ENCODE data around the gene ZNF682. TPM values are rescaled to one million over a fixed set of nuclear protein-coding genes. Genes with fewer than 3 reads are reported as not detected.

ZNF682 gene
- total and polyA plus RNA-seq, 8 donors, result 1.3 to 7.3 (median 3.0) TPM

DNA sequence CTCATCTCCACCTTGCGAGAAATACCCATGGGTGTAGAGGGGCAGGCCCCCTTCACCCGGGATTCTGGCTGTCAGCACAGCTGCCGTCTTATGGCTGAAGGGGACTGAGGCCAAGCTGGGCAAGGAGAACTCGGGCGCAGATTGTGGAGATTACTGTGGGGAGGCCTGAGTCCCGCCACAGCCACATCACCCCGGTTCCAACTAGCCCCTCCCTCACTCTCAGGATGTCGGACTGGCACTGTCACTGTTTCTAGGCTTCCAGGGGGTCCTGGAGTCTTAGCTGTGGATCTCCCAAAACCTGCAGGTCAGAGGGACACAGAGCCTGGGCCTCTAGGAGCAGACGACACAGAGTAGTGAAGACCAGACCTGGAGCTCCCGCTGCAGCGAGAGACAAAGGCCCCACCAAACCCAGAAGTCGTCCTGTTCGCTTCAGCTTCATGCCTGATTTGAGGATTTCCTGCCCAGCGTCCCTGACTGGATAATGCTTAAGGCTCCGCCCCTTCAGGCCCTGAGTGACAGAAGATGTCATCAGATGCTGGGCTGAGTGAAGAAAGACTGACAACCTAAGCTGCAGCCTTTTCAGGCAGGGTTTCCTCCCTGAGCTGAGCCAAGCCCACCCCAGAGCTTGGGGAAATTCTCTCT, 82.8 kb downstream of the ZNF682 start:
- no peak overlapping the region for H3K27ac ChIP-seq
- H3K4me3 ChIP-seq, result no peak overlapping the region
- no peaks in the 10 kb centered on the region for H3K36me3 ChIP-seq
- ATAC-seq (no peak), DNase-seq (no peak), FAIRE-seq (no peak)
- H3K27me3 ChIP-seq, result no peaks in the 10 kb centered on the region
- TF ChIP-seq, protein P1, sequence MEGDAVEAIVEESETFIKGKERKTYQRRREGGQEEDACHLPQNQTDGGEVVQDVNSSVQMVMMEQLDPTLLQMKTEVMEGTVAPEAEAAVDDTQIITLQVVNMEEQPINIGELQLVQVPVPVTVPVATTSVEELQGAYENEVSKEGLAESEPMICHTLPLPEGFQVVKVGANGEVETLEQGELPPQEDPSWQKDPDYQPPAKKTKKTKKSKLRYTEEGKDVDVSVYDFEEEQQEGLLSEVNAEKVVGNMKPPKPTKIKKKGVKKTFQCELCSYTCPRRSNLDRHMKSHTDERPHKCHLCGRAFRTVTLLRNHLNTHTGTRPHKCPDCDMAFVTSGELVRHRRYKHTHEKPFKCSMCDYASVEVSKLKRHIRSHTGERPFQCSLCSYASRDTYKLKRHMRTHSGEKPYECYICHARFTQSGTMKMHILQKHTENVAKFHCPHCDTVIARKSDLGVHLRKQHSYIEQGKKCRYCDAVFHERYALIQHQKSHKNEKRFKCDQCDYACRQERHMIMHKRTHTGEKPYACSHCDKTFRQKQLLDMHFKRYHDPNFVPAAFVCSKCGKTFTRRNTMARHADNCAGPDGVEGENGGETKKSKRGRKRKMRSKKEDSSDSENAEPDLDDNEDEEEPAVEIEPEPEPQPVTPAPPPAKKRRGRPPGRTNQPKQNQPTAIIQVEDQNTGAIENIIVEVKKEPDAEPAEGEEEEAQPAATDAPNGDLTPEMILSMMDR (IDR thresholded peaks at IDR 0.05), result no peak
- H3K9me3 ChIP-seq, result no peaks in the 10 kb centered on the region
- intact Hi-C loops (cut with DNase I), result loop anchor here in 1 of 3 donors (10.0 kb wide), 1 partner anchor 422 kb away; the partner anchor contains the start of gene CILP2
- WGBS, 2 donors, result 62 to 63% methylated on average over 14 to 15 of the region's 15 CpGs
- no peaks in the 10 kb centered on the region for H3K4me1 ChIP-seq

DNA sequence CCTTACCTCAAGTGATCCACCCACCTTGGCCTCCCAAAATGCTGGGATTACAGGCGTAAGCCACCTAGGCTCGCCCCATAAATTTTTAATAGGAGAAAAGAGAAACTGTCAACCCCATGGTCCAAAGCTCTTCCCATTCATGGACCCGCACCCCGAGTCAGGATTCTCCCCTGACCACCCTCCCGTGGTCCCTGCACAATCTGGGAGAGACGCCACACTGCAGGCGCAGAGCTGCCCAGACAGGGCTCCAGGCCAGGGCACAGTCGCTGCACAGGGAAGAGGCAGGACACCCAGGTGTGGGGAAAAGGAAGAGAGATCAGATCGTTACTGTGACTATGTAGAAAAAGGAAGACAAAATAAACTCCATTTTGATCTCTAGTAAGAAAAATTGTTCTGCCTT, 84.1 kb downstream of the ZNF682 start:
- intact Hi-C loops (cut with DNase I), result loop anchor here in 1 of 3 donors (10.0 kb wide), 1 partner anchor 420 kb away; the partner anchor contains the start of gene CILP2

More for the DNA sequence above, 84.1 kb downstream of the ZNF682 start:
- FAIRE-seq (no peak), DNase-seq (no peak), ATAC-seq (no peak)
- 77 to 81% methylated on average over 9 of the region's 9 CpGs for WGBS, 2 donors
- Histone ChIP-seq H3K9me3 (no peaks in the 10 kb centered on the region), H3K27ac (no peak overlapping the region), H3K4me3 (no peak overlapping the region), H3K4me1 (no peaks in the 10 kb centered on the region), H3K27me3 (no peaks in the 10 kb centered on the region), H3K36me3 (no peaks in the 10 kb centered on the region)
- TF ChIP-seq, protein P1 (IDR thresholded peaks at IDR 0.05), result no peak

Other genes with a start within 250 kb of the ZNF682 start
- gene ZNF506, start 217.8 kb downstream of the ZNF682 start, total RNA-seq, result 10 to 100 TPM; 10.5 to 17.2 (median 11.5) TPM
- gene ZNF506, start 217.8 kb downstream of the ZNF682 start, polyA plus RNA-seq, result 1 to 10 TPM; 6.1 to 6.5 TPM
- 10 to 100 TPM in 1 of 6 donors, 1 to 10 TPM in 5; 4.1 to 12.7 (median 5.9) TPM for gene ZNF253, start 173.6 kb downstream of the ZNF682 start, total RNA-seq
- 1 to 10 TPM; 2.3 to 3.9 TPM for gene ZNF253, start 173.6 kb downstream of the ZNF682 start, polyA plus RNA-seq
- gene ZNF93, start 138.6 kb downstream of the ZNF682 start, total RNA-seq, result 1 to 10 TPM; 1.8 to 3.4 (median 2.9) TPM
- gene ZNF93, start 138.6 kb downstream of the ZNF682 start, polyA plus RNA-seq, result 1 to 10 TPM; 1.9 to 2.7 TPM
- gene ZNF90, start 38.5 kb upstream of the ZNF682 start, total RNA-seq, result 1 to 10 TPM; 1.1 to 4.1 (median 2.7) TPM
- 1 to 10 TPM; 2.5 to 3.4 TPM for gene ZNF90, start 38.5 kb upstream of the ZNF682 start, polyA plus RNA-seq
- gene ZNF486, start 127.7 kb upstream of the ZNF682 start, total RNA-seq, result 1 to 10 TPM; 2.6 to 6.1 (median 3.8) TPM
- 1 to 10 TPM; 2.0 to 2.4 TPM for gene ZNF486, start 127.7 kb upstream of the ZNF682 start, polyA plus RNA-seq